ENCODE measurements around the gene ALK. TPM values are rescaled to one million over a fixed set of nuclear protein-coding genes. Genes with fewer than 3 reads are reported as not detected.

ALK gene
- total RNA-seq, 1 experiment from 2014 or later, result 0.87 TPM

GRCh38 chr2:29377788-29378187 lies 543.6 kb downstream of the ALK start:
- ChIA-PET CTCF (no interaction called here), POLR2A (ENCODE audit: unreplicated experiment) (no interaction called here)
- Histone ChIP-seq H3K79me2 (ENCODE audit: low read length) (no peaks in the 10 kb centered on the region), H3K9me2 (replicated peaks; ENCODE audit: low read length) (no peaks in the 10 kb centered on the region), H3K4me1 (ENCODE audit: insufficient read depth, low read length) (no peaks in the 10 kb centered on the region), H3K36me3 (ENCODE audit: low read depth, low read length) (no peaks in the 10 kb centered on the region), H4K20me1 (ENCODE audit: low read length) (no peaks in the 10 kb centered on the region), H3K9me3 (ENCODE audit: low read length) (no peaks in the 10 kb centered on the region), H3K9ac (ENCODE audit: low read length) (no peak overlapping the region), H3K27me3 (ENCODE audit: low read length) (no peaks in the 10 kb centered on the region), H2AFZ (ENCODE audit: low read length) (no peak overlapping the region), H3K27ac (ENCODE audit: low read length) (no peak overlapping the region), H3K4me3 (ENCODE audit: low read length) (no peak overlapping the region), H3K4me2 (ENCODE audit: low read length) (no peak overlapping the region), H3F3A (ENCODE audit: low read length, unreplicated experiment) (no peaks in the 10 kb centered on the region)
- intact Hi-C loops (cut with micrococcal nuclease), result no loop called here
- TF ChIP-seq EZH2 (IDR thresholded peaks at IDR 0.05; ENCODE audit: low read length, unreplicated experiment) (no peak), CTCF (conservative IDR thresholded peaks at IDR 0.05; ENCODE audit: low read depth, low read length) (no peak), EZH2phosphoT487 (IDR thresholded peaks at IDR 0.05; ENCODE audit: borderline replicate concordance, low read length) (no peak)
- BruUV-seq (replicated peaks), result no TSS peak
- ATAC-seq (no peak), DNase-seq (no peak)

GRCh38 chr2:29376541-29376940 lies 544.8 kb downstream of the ALK start:
- no peaks in the 10 kb centered on the region for H3K9me3 ChIP-seq (ENCODE audit: low read length)
- no peaks in the 10 kb centered on the region for H3K79me2 ChIP-seq (ENCODE audit: low read length)
- ATAC-seq, result no peak
- H3F3A ChIP-seq (ENCODE audit: low read length, unreplicated experiment), result no peaks in the 10 kb centered on the region
- no peak overlapping the region for H3K27ac ChIP-seq (ENCODE audit: low read length)
- peaks cover 8% of the 10 kb centered on the region; the same call in 1 of the 2 replicates for H3K4me1 ChIP-seq (ENCODE audit: insufficient read depth, low read length)
- H3K27me3 ChIP-seq (ENCODE audit: low read length), result no peaks in the 10 kb centered on the region
- CTCF ChIA-PET, result no interaction called here
- no peaks in the 10 kb centered on the region for H3K9me2 ChIP-seq (replicated peaks; ENCODE audit: low read length)
- no TSS peak for BruUV-seq (replicated peaks)
- no peak for DNase-seq
- H3K4me2 ChIP-seq (ENCODE audit: low read length), result no peak overlapping the region
- H2AFZ ChIP-seq (ENCODE audit: low read length), result no peak overlapping the region
- intact Hi-C loops (cut with micrococcal nuclease), result no loop called here
- no peak overlapping the region for H3K9ac ChIP-seq (ENCODE audit: low read length)
- no peak for TF ChIP-seq EZH2phosphoT487 (IDR thresholded peaks at IDR 0.05; ENCODE audit: borderline replicate concordance, low read length)
- no peak for TF ChIP-seq EZH2 (IDR thresholded peaks at IDR 0.05; ENCODE audit: low read length, unreplicated experiment)
- no peak for TF ChIP-seq CTCF (conservative IDR thresholded peaks at IDR 0.05; ENCODE audit: low read depth, low read length)
- POLR2A ChIA-PET (ENCODE audit: unreplicated experiment), result no interaction called here
- no peaks in the 10 kb centered on the region for H3K36me3 ChIP-seq (ENCODE audit: low read depth, low read length)
- H3K4me3 ChIP-seq (ENCODE audit: low read length), result no peak overlapping the region
- no peaks in the 10 kb centered on the region for H4K20me1 ChIP-seq (ENCODE audit: low read length)

GRCh38 chr2:29375843-29376242 lies 545.5 kb downstream of the ALK start:
- H3K27me3 ChIP-seq (ENCODE audit: low read length), result no peaks in the 10 kb centered on the region
- no peak overlapping the region for H3K4me3 ChIP-seq (ENCODE audit: low read length)
- intact Hi-C loops (cut with micrococcal nuclease), result no loop called here
- no peaks in the 10 kb centered on the region for H3K79me2 ChIP-seq (ENCODE audit: low read length)
- POLR2A ChIA-PET (ENCODE audit: unreplicated experiment), result no interaction called here
- no TSS peak for BruUV-seq (replicated peaks)
- TF ChIP-seq EZH2 (IDR thresholded peaks at IDR 0.05; ENCODE audit: low read length, unreplicated experiment), result no peak
- no peak for TF ChIP-seq EZH2phosphoT487 (IDR thresholded peaks at IDR 0.05; ENCODE audit: borderline replicate concordance, low read length)
- TF ChIP-seq CTCF (conservative IDR thresholded peaks at IDR 0.05; ENCODE audit: low read depth, low read length), result no peak
- no peaks in the 10 kb centered on the region for H4K20me1 ChIP-seq (ENCODE audit: low read length)
- no peak overlapping the region for H2AFZ ChIP-seq (ENCODE audit: low read length)
- no peak for DNase-seq
- H3K4me2 ChIP-seq (ENCODE audit: low read length), result no peak overlapping the region
- no peaks in the 10 kb centered on the region for H3F3A ChIP-seq (ENCODE audit: low read length, unreplicated experiment)
- no peak for ATAC-seq
- CTCF ChIA-PET, result no interaction called here
- H3K27ac ChIP-seq (ENCODE audit: low read length), result no peak overlapping the region
- no peaks in the 10 kb centered on the region for H3K9me3 ChIP-seq (ENCODE audit: low read length)
- H3K9ac ChIP-seq (ENCODE audit: low read length), result no peak overlapping the region
- no peaks in the 10 kb centered on the region for H3K9me2 ChIP-seq (replicated peaks; ENCODE audit: low read length)
- peaks cover 8% of the 10 kb centered on the region; the same call in 1 of the 2 replicates for H3K4me1 ChIP-seq (ENCODE audit: insufficient read depth, low read length)
- H3K36me3 ChIP-seq (ENCODE audit: low read depth, low read length), result no peaks in the 10 kb centered on the region
